ENCODE measurements around the gene CRACR2A. TPM values are rescaled to one million over a fixed set of nuclear protein-coding genes. Genes with fewer than 3 reads are reported as not detected.

CRACR2A gene
- total RNA-seq, 2 donors from 2014 or later, result 6.0 to 10.9 TPM

- Histone ChIP-seq H3K27me3 (no peaks in the 10 kb centered on the region), H3K27ac (no peak overlapping the region), H3K4me3 (no peak overlapping the region), H3K36me3 (no peaks in the 10 kb centered on the region), H3K4me1 (peaks cover 0 to 12% of the 10 kb centered on the region in 2 donors), H3K9me3 (no peaks in the 10 kb centered on the region)
- no peak for TF ChIP-seq CTCF (IDR thresholded peaks at IDR 0.05)
- DNase-seq (ENCODE audit: low spot score), result no peak
Observed at GRCh38 chr12:3634348-3634747, 118.6 kb downstream of the CRACR2A start.

GRCh38 chr12:3633396-3633795 is 119.5 kb downstream of the CRACR2A start:
- Histone ChIP-seq H3K27ac (no peak overlapping the region), H3K4me1 (peaks cover 0 to 22% of the 10 kb centered on the region in 2 donors), H3K9me3 (no peaks in the 10 kb centered on the region), H3K27me3 (no peaks in the 10 kb centered on the region), H3K36me3 (no peaks in the 10 kb centered on the region), H3K4me3 (no peak overlapping the region)
- DNase-seq (ENCODE audit: low spot score), result no peak
- TF ChIP-seq CTCF (IDR thresholded peaks at IDR 0.05), result no peak

- Histone ChIP-seq H3K27me3 (no peaks in the 10 kb centered on the region), H3K4me1 (peaks cover 0 to 23% of the 10 kb centered on the region in 2 donors), H3K27ac (no peak overlapping the region), H3K36me3 (no peaks in the 10 kb centered on the region), H3K4me3 (no peak overlapping the region), H3K9me3 (no peaks in the 10 kb centered on the region)
- no peak for DNase-seq (ENCODE audit: low spot score)
- no peak for TF ChIP-seq CTCF (IDR thresholded peaks at IDR 0.05)
Observed at GRCh38 chr12:3632754-3633153, 120.2 kb downstream of the CRACR2A start.

GRCh38 chr12:3632256-3632655 is 120.7 kb downstream of the CRACR2A start:
- Histone ChIP-seq H3K27ac (no peak overlapping the region), H3K36me3 (no peaks in the 10 kb centered on the region), H3K9me3 (no peaks in the 10 kb centered on the region), H3K27me3 (no peaks in the 10 kb centered on the region), H3K4me3 (no peak overlapping the region), H3K4me1 (peaks cover 0 to 23% of the 10 kb centered on the region in 2 donors)
- TF ChIP-seq CTCF (IDR thresholded peaks at IDR 0.05), result no peak
- no peak for DNase-seq (ENCODE audit: low spot score)

- no peak for DNase-seq (ENCODE audit: low spot score)
- Histone ChIP-seq H3K36me3 (no peaks in the 10 kb centered on the region), H3K27ac (no peak overlapping the region), H3K9me3 (no peaks in the 10 kb centered on the region), H3K27me3 (no peaks in the 10 kb centered on the region), H3K4me3 (no peak overlapping the region), H3K4me1 (peaks cover 0 to 23% of the 10 kb centered on the region in 2 donors)
- TF ChIP-seq CTCF (IDR thresholded peaks at IDR 0.05), result no peak
Observed at GRCh38 chr12:3631759-3632158, 121.2 kb downstream of the CRACR2A start.

GRCh38 chr12:3631272-3631637 is 121.7 kb downstream of the CRACR2A start:
- TF ChIP-seq CTCF (IDR thresholded peaks at IDR 0.05), result no peak

More at GRCh38 chr12:3631272-3631637, 121.7 kb downstream of the CRACR2A start:
- H3K27ac ChIP-seq, result no peak overlapping the region
- H3K4me1 ChIP-seq, result peaks cover 0 to 23% of the 10 kb centered on the region in 2 donors
- H3K4me3 ChIP-seq, result no peak overlapping the region
- no peaks in the 10 kb centered on the region for H3K9me3 ChIP-seq
- H3K27me3 ChIP-seq, result no peaks in the 10 kb centered on the region
- no peaks in the 10 kb centered on the region for H3K36me3 ChIP-seq
- no peak for DNase-seq (ENCODE audit: low spot score)

All from right atrium auricular region (tissue), 2 donors.